ENCODE data around the gene CD300LD.
"Not testable (repeated sequence)": the region's sequence is repeated elsewhere in the genome, so short reads cannot be mapped to it uniquely, and the experiment has no call there.

Gene CD300LD

DNA sequence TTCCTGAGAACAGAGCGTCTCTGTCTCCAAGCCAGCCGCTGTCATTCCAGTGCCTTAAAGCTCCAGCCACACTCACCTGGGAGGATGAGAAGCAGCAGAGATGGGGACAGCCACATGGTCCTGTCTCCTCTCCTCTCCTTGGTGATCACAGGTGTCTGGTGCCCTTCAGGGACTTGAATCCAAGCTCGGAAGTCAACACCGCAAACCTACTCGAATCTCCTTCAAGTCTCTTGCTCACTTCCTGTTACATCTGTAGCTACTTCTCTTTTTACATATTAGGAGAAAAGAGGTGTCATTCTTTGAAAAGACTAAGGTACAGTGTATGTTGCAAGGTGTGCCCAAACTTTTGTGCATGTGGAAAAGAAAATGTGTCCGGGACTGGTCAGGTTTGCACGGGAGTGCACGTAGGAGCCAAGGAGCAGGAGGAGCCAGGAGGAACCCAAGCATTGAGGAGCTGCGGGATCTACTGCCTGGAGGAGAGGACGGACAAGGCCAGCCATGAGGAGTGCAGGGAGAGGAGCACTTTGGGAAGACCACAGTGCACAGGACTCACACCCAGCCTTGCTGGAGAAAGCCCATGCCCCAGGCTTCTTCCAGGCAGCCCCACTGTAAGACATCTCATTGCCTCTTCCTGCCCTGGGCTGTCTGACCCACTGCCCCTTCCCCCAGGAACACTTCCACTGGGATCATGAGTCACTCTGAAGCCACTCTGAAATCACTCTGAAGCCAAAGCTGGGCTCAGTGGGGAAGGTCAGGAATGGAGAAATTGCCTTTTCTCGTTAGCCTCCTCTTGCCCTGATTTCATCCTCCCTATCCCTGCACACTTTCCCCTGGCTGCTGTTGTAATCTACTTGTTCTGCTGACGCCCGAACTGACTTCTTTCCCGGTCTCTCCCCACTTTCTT is at the start of gene CD300LD:
Gene CD300LD (minus strand): TSS at position 197 of the 904 bp plus-strand sequence. CDS start 81 bp downstream, at position 116.
- no peak for DNase-seq

GRCh38 chr17:74641224-74641957 is 49.3 kb upstream of the CD300LD start:
- DNase-seq = no peak

DNA sequence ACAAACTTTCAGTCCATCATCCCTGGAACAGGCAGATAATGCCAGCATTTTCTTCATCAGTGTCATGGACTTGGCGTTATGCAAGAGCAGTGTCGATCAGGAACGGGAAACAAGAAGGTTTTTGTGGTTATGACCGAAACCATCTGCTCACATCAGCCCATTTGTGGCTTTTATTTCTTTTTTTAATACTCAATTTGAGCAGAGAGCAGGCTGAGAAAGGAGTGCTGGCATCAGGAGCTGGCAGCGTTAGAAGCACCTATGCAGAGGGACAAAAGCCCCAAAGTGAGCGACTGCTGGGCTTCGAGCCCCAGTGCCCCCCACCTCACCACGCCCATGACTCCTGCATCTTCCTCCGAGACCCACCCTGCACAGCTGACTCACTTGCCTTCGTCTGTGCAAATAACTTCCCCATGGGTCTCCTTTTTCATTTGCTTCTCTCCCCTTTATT is 47.6 kb upstream of the CD300LD start:
- DNase-seq = no peak

- DNase-seq = no peak
Observed at GRCh38 chr17:74637926-74638325, 45.8 kb upstream of the CD300LD start.

DNA sequence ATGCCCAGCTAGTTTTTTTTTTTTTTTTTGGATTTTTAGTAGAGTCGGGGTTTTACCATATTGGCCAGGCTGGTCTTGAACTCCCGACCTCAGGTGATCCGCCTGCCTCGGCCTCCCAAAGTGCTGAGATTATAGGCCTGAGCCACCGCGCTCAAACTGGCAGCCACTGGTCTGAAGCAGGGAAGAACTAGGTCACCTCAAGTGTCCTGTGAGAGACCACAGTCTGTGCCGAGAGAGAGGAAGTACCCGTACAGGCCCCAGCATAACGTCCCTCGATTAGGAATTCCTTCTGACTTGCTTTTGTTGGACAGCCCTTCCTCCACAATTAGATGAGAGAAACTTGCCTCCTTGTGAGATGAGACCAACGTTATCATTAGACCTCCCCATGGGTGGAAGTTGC is 45.2 kb upstream of the CD300LD start:
- no peak for DNase-seq

- not testable (repeated sequence) for DNase-seq
Observed at GRCh38 chr17:74636541-74637085, 44.5 kb upstream of the CD300LD start.

DNA sequence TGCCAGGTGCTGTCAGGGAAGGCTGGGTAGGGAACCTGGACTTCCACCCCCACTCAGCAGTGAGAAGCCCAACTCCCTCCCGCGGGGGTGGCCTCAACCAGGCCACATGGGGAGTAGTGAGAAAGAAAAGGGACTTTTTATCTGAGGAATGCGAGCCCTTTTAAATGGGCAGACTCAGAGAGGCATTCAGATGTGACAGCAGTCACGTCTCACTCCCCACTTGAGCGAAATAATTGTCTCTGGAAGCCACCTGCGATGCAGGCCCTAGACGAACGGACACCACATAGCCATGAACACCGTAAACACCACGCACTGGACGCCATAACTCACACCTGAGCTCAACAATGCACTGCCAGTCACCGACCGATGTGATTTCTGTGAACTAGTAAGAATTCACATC is 43.3 kb upstream of the CD300LD start:
- no peak for DNase-seq

DNA sequence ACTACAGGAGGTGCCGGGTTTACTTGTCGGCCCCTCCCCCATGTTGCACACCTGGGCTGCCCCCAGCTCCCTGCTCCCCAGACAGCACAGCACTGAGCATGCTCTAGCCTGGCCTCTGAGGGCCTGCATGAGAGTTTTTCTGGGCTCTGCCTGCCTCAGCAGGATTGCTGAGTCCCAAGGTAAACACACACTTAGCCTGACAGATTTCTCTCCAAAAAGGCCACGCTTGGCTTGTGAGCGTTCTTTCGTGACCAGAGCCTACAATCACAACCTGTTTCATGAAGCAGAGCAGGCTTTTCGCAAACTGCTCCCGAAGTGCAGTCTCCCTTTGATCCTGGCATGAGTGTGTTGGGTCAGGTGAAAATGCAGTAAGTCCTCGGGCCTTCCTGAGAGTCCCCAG is 41.2 kb upstream of the CD300LD start:
- DNase-seq = no peak

DNA sequence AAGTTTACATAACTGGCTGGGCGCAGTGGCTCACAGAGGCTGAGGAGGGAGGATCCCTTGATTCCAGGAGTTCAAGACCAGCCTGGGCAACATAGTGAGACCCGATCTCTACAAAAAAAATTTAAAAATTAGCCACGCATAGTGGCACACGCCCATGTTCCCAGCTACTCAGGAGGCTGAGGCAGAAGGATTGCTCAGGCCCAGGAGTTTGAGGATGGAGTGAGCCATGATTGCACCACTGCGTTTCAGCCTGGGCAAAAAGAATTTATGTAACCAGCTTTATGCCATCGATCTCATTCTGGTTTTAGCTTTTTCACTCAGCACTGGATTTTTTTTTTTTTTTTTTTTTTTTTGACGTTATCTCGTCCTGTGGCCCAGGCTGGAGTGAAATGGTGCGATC is 40.5 kb upstream of the CD300LD start:
- DNase-seq = no peak

- no peak for DNase-seq
Observed at GRCh38 chr17:74631468-74632450, 39.7 kb upstream of the CD300LD start.

DNA sequence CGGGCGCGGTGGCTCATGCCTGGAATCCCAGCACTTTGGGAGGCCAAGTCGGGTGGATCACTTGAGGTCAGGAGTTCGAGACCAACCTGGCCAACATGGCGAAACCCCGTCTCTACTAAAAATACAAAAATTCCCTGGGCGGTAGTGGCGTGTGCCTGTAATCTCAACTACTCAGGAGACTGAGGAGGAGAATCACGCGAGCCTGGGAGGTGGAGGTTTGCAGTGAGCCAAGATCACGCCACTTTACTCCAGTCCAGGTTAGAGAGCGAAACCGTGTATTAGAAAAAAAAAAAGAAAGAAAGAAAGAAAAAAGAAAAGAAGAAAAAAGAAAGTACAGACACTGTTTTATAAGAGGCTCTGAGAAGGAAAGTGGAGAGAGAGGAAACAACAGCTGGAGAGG is 38.2 kb upstream of the CD300LD start:
- DNase-seq = not testable (repeated sequence)

DNA sequence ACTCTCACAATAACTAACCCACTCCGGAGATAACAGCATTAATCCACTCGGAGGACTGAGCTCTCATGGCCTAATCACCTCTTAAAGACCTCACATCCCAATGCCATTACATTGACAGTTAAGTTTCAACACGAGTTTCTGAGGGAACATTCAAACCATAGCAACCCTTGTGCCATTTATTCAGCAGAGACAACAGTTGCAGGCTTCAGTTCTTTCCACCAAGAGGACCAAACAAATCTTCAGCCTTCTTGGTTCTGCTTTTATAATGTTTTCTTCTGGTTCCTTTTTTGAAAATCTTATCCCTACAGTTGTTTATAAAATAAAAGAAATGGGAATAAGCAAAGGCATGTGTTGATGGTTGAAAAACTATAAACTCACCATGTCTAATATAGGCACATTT is 33.6 kb upstream of the CD300LD start:
- DNase-seq = no peak

- no peak for DNase-seq
Observed at GRCh38 chr17:74624131-74624530, 32.0 kb upstream of the CD300LD start.

GRCh38 chr17:74623693-74624093 is 31.6 kb upstream of the CD300LD start, which contains the start of gene CD300E:
Gene CD300E (minus strand): TSS chr17:74623738. CDS start chr17:74623621, 117 bp downstream.
- DNase-seq = no peak

- no peak for DNase-seq
Observed at GRCh38 chr17:74619077-74619673, 27.1 kb upstream of the CD300LD start.

DNA sequence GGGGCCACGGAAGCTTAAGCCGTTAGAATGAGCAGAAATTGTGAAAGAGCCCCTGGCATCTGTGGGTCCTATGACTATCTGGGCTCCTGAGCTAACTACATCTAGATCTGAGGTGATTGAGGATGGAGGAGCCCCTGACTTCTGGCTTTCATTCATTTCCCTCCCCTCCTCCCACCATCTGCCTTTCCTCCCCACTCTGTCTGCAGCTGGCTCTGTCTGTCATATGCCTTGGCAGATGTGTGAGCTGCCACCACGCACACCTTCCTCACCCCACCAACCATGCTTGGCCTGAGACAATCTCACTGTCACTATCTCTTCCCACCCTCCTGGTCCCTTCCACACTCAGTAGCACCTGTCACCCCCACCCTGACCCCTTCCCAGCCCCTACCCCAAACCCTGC is 26.4 kb upstream of the CD300LD start:
- peak; percentile 47 for DNase-seq

DNA sequence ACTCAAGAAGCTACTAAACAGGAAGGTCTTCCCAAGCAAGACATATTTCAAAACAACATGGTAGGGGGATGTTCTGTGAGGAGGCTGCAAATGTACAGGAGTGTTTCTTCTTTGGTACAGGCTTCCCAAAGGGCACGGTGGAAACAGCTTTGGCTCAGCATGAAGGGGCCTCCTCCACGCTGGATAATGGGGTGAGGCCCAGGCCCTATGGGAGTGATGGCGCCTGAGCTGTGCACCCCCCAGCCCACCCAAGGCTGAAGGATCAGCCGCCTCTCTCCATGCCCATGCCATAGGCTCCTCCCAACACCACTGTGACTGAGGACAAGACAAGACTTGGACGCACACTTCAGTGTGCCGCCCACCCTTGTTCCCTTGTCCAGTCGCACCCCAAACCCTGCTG is 24.6 kb upstream of the CD300LD start:
- no peak for DNase-seq

- DNase-seq = no peak
Observed at GRCh38 chr17:74612046-74612445, 20.0 kb upstream of the CD300LD start.

DNA sequence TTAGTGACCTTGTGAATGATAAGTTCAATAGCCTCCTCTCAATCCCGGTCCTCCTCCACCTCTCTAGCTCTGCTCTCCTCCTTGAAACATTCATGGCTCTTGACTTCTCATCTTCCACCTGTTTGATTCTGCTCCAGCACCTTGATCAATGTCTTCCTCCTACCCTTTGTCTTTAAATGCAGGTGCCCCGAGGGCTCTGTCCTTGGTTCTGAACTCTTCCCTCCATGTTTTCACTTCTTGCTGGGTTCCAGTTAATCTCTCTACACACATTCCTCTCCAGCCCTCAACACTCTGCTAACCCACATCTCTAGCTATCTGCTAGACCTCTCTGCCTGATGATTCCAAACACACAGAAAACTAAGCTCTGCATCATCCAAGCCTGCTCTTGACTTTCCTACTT is 18.0 kb upstream of the CD300LD start:
- no peak for DNase-seq

DNA sequence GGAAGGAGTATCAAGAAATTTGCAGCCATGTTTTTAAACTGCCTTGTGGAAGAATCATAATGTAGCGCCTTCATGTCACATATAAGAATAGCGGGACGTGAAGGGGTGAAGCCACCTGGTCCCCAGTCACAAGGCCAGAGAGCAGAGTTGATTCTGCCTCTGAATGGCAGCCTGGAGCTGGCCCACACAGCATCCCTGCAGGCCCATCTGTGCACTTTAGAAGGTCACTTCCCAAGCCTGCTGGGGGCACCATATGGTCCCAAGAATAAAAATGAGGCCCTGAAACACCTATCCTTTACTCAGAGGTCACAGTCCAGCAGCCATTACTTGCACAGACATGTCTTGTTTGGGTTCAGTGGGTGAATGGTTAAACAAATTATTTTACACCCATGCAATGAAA is 16.4 kb upstream of the CD300LD start:
- peak; percentile 16 for DNase-seq

- DNase-seq = no peak
Observed at GRCh38 chr17:74607221-74607620, 15.1 kb upstream of the CD300LD start.

DNA sequence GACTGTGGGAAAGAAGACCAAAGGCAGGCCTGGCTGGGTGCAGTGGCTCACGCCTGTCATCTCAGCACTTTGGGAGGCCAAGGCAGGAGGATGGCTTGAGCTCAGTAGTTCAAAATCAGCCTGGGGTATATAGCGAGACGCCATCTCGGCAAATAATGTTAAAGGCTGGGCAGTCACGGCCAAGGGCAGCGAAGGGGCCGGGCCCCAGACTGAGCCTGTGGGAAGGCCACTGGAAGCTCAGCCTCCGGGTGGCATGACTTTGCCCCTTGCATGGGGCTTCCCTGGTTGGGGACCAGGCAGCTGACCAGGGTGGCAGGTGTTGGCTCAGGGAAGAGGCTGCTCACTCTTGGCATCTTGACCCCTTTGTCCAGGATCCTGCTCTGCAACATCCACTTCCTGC is 14.0 kb upstream of the CD300LD start:
- DNase-seq = no peak

Data from NCI-H2171 treated with DMSO at 0.1 percent for 48 hours (cell line).